Effector memory CD4-positive, alpha-beta T cell (primary cell): ENCODE data around the gene ENDOD1.
A peak's percentile ranks its signal among the peaks of the same experiment; 100 is the strongest.

Experiments
- DNase-seq, 3 donors: peaks; one replicate each; pipeline ENCODE4 v3.0.0-alpha.2; 2020
- H3K27ac ChIP-seq: 2 replicates; pipeline ENCODE4 v1.7.0; 2013; ENCODE audit warnings: mild to moderate bottlenecking, low read length, moderate library complexity; ENCODE audit not compliant: insufficient read depth, poor library complexity, severe bottlenecking
- H3K27me3 ChIP-seq: replicated peaks from 2 replicates; pipeline ENCODE4 v1.7.0; 2013; ENCODE audit warnings: mild to moderate bottlenecking, low read length; ENCODE audit not compliant: insufficient read depth, control insufficient read depth, poor library complexity, severe bottlenecking
- H3K36me3 ChIP-seq: 2 replicates; pipeline ENCODE4 v1.7.0; 2013; ENCODE audit warnings: mild to moderate bottlenecking, low read length, moderate library complexity; ENCODE audit not compliant: control insufficient read depth, insufficient read depth
- H3K4me1 ChIP-seq: 2 replicates; pipeline ENCODE4 v1.7.0; 2013; ENCODE audit warnings: low read length, mild to moderate bottlenecking; ENCODE audit not compliant: control insufficient read depth, insufficient read depth, poor library complexity, severe bottlenecking
- H3K4me3 ChIP-seq: 2 replicates; pipeline ENCODE4 v1.7.0; 2013; ENCODE audit warnings: low read length, low read depth, mild to moderate bottlenecking; ENCODE audit not compliant: insufficient read depth, poor library complexity, severe bottlenecking
- H3K9me3 ChIP-seq: 2 replicates; pipeline ENCODE4 v1.7.0; 2013; ENCODE audit warnings: mild to moderate bottlenecking, low read length, moderate library complexity; ENCODE audit not compliant: control insufficient read depth

Gene ENDOD1

GRCh38 chr11:95086836-95087570, 2.6 kb upstream of the ENDOD1 start:
- Histone ChIP-seq H3K27ac (no peak overlapping the region), H3K4me3 (no peak overlapping the region), H3K4me1 (peaks cover 12% of the 10 kb centered on the region), H3K27me3 (no peaks in the 10 kb centered on the region), H3K36me3 (no peaks in the 10 kb centered on the region), H3K9me3 (no peaks in the 10 kb centered on the region)
- no peak for DNase-seq

- peak overlapping the region; percentile 77 for H3K27ac ChIP-seq
- peaks cover 12% of the 10 kb centered on the region for H3K4me1 ChIP-seq
- no peaks in the 10 kb centered on the region for H3K27me3 ChIP-seq
- peak overlapping the region; percentile 76 for H3K4me3 ChIP-seq
- DNase-seq, result peak in 1 of 3 donors; percentile 8
- no peaks in the 10 kb centered on the region for H3K9me3 ChIP-seq
- H3K36me3 ChIP-seq, result no peaks in the 10 kb centered on the region
Measured at GRCh38 chr11:95088946-95089619, 563 bp upstream of the ENDOD1 start.

DNA sequence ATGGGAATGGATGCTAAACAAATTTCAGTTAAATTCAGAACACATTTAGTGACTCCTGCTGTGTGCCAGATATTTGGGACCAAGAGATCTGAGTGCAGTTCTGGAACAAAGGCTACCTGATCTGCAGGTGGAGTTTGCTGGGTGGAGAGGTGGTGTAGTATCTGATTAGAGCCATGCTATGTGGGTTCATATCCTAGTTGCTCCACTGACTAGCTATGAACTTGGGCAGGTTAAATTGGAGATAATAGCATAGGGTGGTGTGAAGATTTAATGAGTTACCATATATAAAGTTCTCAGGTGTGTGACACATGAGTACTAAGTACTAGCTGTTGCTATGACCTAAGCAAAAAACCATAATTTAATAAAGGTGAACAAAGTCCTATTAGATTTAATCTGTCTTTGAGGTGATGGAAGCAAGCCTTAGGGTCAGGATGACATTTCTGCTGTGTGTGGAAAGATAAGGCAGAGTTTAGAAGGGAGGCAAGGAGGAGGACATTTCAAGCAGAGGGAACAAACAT, 2.1 kb downstream of the ENDOD1 start:
- DNase-seq, result no peak
- Histone ChIP-seq H3K27ac (no peak overlapping the region), H3K9me3 (no peaks in the 10 kb centered on the region), H3K4me3 (no peak overlapping the region), H3K4me1 (peaks cover 12% of the 10 kb centered on the region), H3K27me3 (no peaks in the 10 kb centered on the region), H3K36me3 (no peaks in the 10 kb centered on the region)

DNA sequence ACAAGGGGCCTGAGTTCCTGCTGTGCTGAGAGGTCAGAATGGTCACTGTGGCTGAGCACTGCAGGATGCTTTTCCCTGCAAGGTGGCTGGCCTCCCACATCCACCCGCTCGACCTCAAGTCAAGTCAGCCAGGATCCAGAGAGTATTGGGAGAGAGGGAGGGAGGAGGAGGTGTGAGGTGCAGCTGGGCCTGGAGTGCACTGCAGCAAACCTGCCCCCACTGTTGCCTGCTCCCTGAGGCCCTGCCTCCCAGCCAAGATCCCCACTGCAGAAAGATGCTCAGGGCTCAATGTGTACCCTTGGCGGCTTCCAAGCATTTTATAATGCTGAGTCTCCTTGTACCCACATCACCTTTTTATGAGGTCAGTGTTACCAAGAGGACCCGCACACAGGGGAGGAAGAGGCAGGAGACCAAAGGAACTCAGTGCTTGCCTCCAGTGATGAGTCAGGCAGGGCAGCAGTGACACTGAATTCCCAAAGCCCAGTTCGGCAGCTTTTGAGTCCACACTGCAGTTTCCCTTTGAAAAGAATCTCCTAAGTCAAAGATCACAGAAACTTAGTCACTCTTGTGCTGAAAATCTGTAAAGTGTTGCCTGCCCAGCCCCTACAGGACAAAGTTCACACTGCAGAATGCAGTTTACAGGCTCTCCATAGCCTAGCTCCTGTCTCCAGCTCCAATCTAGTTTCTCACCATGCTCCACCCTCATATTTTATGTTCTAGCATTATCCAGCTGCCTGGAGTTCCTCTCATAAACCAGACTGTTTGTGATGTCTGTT, 3.1 kb downstream of the ENDOD1 start:
- Histone ChIP-seq H3K27ac (no peak overlapping the region), H3K4me3 (no peak overlapping the region), H3K27me3 (no peaks in the 10 kb centered on the region), H3K4me1 (peaks cover 12% of the 10 kb centered on the region), H3K36me3 (no peaks in the 10 kb centered on the region), H3K9me3 (no peaks in the 10 kb centered on the region)
- no peak for DNase-seq

- Histone ChIP-seq H3K27me3 (no peaks in the 10 kb centered on the region), H3K27ac (no peak overlapping the region), H3K4me1 (peaks cover 9% of the 10 kb centered on the region), H3K4me3 (no peak overlapping the region), H3K9me3 (no peaks in the 10 kb centered on the region), H3K36me3 (no peaks in the 10 kb centered on the region)
- no peak for DNase-seq
Measured at GRCh38 chr11:95093548-95093947, 3.9 kb downstream of the ENDOD1 start.

GRCh38 chr11:95095858-95096587, 6.4 kb downstream of the ENDOD1 start:
- H3K27me3 ChIP-seq, result no peaks in the 10 kb centered on the region
- no peak overlapping the region for H3K4me3 ChIP-seq
- H3K36me3 ChIP-seq, result no peaks in the 10 kb centered on the region
- no peaks in the 10 kb centered on the region for H3K4me1 ChIP-seq
- H3K9me3 ChIP-seq, result no peaks in the 10 kb centered on the region
- DNase-seq, result no peak
- no peak overlapping the region for H3K27ac ChIP-seq

GRCh38 chr11:95097209-95097608, 7.6 kb downstream of the ENDOD1 start:
- no peaks in the 10 kb centered on the region for H3K9me3 ChIP-seq
- no peak overlapping the region for H3K4me3 ChIP-seq
- H3K4me1 ChIP-seq, result no peaks in the 10 kb centered on the region
- no peaks in the 10 kb centered on the region for H3K36me3 ChIP-seq
- H3K27ac ChIP-seq, result no peak overlapping the region
- no peaks in the 10 kb centered on the region for H3K27me3 ChIP-seq
- DNase-seq, result no peak

DNA sequence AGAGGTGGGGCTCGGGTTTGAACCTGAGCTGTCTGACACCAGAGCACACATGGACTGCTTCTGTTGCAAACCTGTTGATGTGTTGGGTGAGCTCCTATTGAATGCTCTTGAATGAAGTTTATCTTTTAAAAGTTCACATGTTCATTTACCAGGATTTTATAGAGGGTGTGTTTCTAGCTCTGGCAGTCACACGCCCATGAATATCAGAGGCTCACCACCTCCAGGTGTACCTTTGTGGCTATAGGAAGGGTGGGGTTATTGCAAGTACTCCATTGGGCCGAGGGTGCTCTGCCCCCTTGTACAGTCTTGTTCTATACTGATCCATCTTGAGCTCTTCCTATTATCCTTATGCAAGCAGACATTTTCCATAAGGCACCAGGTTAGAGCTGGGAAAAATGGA, 9.2 kb downstream of the ENDOD1 start:
- no peaks in the 10 kb centered on the region for H3K9me3 ChIP-seq
- H3K27me3 ChIP-seq, result no peaks in the 10 kb centered on the region
- no peak for DNase-seq
- no peak overlapping the region for H3K27ac ChIP-seq
- no peaks in the 10 kb centered on the region for H3K4me1 ChIP-seq
- no peaks in the 10 kb centered on the region for H3K36me3 ChIP-seq
- no peak overlapping the region for H3K4me3 ChIP-seq

DNA sequence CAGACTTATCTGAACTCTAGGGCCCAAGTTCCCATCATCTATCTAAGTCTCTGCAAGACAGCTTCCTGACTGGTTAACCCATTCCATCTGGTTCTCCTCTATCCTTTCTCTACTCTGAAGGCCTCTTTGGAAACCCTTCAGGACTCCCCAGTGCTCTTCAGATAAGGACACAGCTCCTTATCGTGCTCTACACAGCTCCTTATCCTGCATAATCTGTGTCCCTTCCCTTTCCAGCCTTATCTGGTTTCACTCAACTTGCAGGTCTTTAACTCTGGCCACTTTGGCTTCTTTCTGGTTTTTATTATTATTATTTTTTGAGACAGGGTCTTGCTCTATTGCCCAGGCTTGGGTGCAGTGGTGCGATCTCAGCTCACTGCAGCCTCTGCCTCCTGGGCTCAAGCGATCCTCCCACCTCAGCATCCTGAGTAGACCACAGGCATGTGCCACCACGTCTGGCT, 10.6 kb downstream of the ENDOD1 start:
- Histone ChIP-seq H3K4me1 (no peaks in the 10 kb centered on the region), H3K27me3 (no peaks in the 10 kb centered on the region), H3K27ac (no peak overlapping the region), H3K9me3 (no peaks in the 10 kb centered on the region), H3K4me3 (no peak overlapping the region), H3K36me3 (no peaks in the 10 kb centered on the region)
- DNase-seq, result no peak
